ENCODE data around the gene ADAM22. TPM values are rescaled to one million over a fixed set of nuclear protein-coding genes. Genes with fewer than 3 reads are reported as not detected.

The ADAM22 gene
- total and polyA plus RNA-seq, 2 experiments from 2014 or later: 1.1 to 5.8 TPM

- no peak overlapping the region for H3K4me3 ChIP-seq
- no peaks in the 10 kb centered on the region for H3K36me3 ChIP-seq
- no peaks in the 10 kb centered on the region for H3K9me3 ChIP-seq (ENCODE audit: low read depth)
- H3K4me1 ChIP-seq (ENCODE audit: low read depth): no peaks in the 10 kb centered on the region
- DNase-seq (ENCODE audit: low read depth in 1 of 2, low spot score in 1 of 2): no peak
- TF ChIP-seq CTCF (IDR thresholded peaks at IDR 0.05; ENCODE audit: low read depth, low read length): no peak
- H3K27me3 ChIP-seq: no peaks in the 10 kb centered on the region
- no peak overlapping the region for H3K27ac ChIP-seq
Measured at GRCh38 chr7:88083883-88084282, 149.8 kb downstream of the ADAM22 start.

- DNase-seq (ENCODE audit: low read depth in 1 of 2, low spot score in 1 of 2): no peak
- Histone ChIP-seq H3K27ac (no peak overlapping the region), H3K9me3 (ENCODE audit: low read depth) (no peaks in the 10 kb centered on the region), H3K4me3 (no peak overlapping the region), H3K36me3 (no peaks in the 10 kb centered on the region), H3K4me1 (ENCODE audit: low read depth) (no peaks in the 10 kb centered on the region), H3K27me3 (no peaks in the 10 kb centered on the region)
- TF ChIP-seq CTCF (IDR thresholded peaks at IDR 0.05; ENCODE audit: low read depth, low read length): no peak
Measured at GRCh38 chr7:88089561-88089960, 155.5 kb downstream of the ADAM22 start.

- no peak for DNase-seq (ENCODE audit: low read depth in 1 of 2, low spot score in 1 of 2)
- H3K4me1 ChIP-seq (ENCODE audit: low read depth): no peaks in the 10 kb centered on the region
- no peak overlapping the region for H3K4me3 ChIP-seq
- no peaks in the 10 kb centered on the region for H3K9me3 ChIP-seq (ENCODE audit: low read depth)
- no peaks in the 10 kb centered on the region for H3K36me3 ChIP-seq
- no peak overlapping the region for H3K27ac ChIP-seq
- H3K27me3 ChIP-seq: no peaks in the 10 kb centered on the region
- no peak for TF ChIP-seq CTCF (IDR thresholded peaks at IDR 0.05; ENCODE audit: low read depth, low read length)
Measured at GRCh38 chr7:88090240-88090639, 156.2 kb downstream of the ADAM22 start.

GRCh38 chr7:88090671-88091070, 156.6 kb downstream of the ADAM22 start:
- H3K9me3 ChIP-seq (ENCODE audit: low read depth): no peaks in the 10 kb centered on the region
- no peak overlapping the region for H3K4me3 ChIP-seq
- no peaks in the 10 kb centered on the region for H3K4me1 ChIP-seq (ENCODE audit: low read depth)
- TF ChIP-seq CTCF (IDR thresholded peaks at IDR 0.05; ENCODE audit: low read depth, low read length): no peak
- peak in 1 of 2 donors; percentile 4 for DNase-seq (ENCODE audit: low read depth in 1 of 2, low spot score in 1 of 2)
- no peaks in the 10 kb centered on the region for H3K36me3 ChIP-seq
- no peaks in the 10 kb centered on the region for H3K27me3 ChIP-seq
- no peak overlapping the region for H3K27ac ChIP-seq

GRCh38 chr7:88091988-88092675, 158.1 kb downstream of the ADAM22 start:
- no peak overlapping the region for H3K4me3 ChIP-seq
- H3K27ac ChIP-seq: no peak overlapping the region
- no peak for DNase-seq (ENCODE audit: low read depth in 1 of 2, low spot score in 1 of 2)
- no peak for TF ChIP-seq CTCF (IDR thresholded peaks at IDR 0.05; ENCODE audit: low read depth, low read length)
- H3K36me3 ChIP-seq: no peaks in the 10 kb centered on the region
- no peaks in the 10 kb centered on the region for H3K9me3 ChIP-seq (ENCODE audit: low read depth)
- H3K27me3 ChIP-seq: no peaks in the 10 kb centered on the region
- no peaks in the 10 kb centered on the region for H3K4me1 ChIP-seq (ENCODE audit: low read depth)
